GM21515 (cell line): ENCODE measurements around the gene SLITRK6.
"Not testable (repeated sequence)": the region's sequence is repeated elsewhere in the genome, so short reads cannot be mapped to it uniquely, and the experiment has no call there.

ENCODE experiments used
- ATAC-seq: cut with Tn5 transposase; IDR thresholded peaks from one replicate; pipeline ENCODE4 v1.9.1; 2021; ENCODE audit not compliant: unreplicated experiment

The SLITRK6 gene

DNA sequence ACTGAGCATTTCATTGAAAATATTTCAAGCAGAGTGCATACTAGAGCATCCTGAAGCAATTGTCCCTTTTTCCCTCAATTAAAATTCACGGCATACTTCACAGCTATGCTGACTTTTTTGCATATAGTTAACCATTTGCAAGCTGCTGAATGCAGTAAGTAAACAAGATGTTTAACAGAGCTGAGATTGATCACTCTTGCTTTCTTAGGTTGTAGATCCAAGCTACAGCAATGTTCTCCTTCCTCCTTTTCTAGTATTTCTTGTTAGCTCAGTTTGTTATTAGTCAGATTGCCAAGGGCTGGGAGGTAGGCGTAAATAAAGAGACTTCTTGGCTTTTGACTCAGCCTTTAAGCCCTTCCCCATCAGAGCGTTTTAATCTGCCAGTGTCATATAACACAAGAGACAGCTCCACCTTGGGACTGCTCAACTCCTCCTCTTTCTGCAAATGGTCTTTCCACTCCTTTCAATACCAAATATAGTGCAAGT is at the start of gene SLITRK6:
Gene SLITRK6, minus strand, starts transcription at position 323 of the 486 bp plus-strand sequence. CDS start 2,911 bp downstream, outside the sequence.
- no peak for ATAC-seq

- ATAC-seq, result no peak
These were observed 47.8 kb upstream of the SLITRK6 start for GRCh38 chr13:85847012-85847411.

DNA sequence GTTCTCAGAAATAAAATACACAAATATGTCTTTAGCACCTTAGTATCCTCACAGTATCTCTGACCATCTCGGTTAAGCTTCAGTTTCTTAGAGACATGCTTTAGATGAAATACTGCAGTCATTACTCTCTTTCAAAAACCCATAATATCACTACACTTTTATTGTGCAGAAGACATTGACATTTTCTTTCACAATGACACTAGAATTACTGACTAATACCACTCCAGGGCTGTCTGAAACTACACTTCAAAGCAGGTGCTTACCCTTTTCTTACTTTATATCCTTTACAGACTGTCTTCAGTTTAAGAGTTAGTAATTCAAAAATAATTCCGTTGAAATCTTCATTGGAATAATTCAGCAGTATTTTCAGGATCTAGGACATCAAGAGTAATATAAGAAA is 42.2 kb upstream of the SLITRK6 start:
- ATAC-seq, result no peak

DNA sequence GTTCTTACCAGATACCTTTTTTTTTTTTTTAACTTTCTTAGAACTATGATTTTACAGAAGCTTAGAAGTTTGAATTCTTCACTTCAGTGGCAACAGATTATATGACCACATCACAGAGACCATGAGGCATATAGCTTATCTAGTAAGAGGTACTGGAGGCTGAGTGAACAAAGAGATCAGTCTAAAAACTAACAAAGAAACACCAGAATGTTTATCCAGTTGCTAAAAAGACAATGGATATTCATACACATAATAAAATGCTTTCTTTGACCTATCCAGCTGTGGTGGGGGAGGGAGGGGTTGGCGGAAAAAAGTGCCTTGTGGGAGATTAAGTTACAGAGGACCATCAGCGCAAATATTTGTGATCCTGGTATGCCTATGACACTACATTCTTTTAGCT is 34.7 kb upstream of the SLITRK6 start:
- no peak for ATAC-seq

- no peak for ATAC-seq
These were observed 29.0 kb upstream of the SLITRK6 start for GRCh38 chr13:85828094-85828684.

- ATAC-seq, result no peak
These were observed 26.2 kb upstream of the SLITRK6 start for GRCh38 chr13:85825454-85825853.

GRCh38 chr13:85823832-85824231 is 24.6 kb upstream of the SLITRK6 start:
- ATAC-seq, result no peak

GRCh38 chr13:85819513-85819912 is 20.3 kb upstream of the SLITRK6 start:
- ATAC-seq, result no peak

GRCh38 chr13:85816413-85816812 is 17.2 kb upstream of the SLITRK6 start:
- ATAC-seq, result no peak

- ATAC-seq, result no peak
These were observed 13.1 kb upstream of the SLITRK6 start for GRCh38 chr13:85812282-85812681.

GRCh38 chr13:85808811-85809210 is 9.6 kb upstream of the SLITRK6 start:
- ATAC-seq, result no peak

- ATAC-seq, result peak; percentile 67
These were observed 7.4 kb upstream of the SLITRK6 start for GRCh38 chr13:85806553-85807175.

- ATAC-seq, result no peak
These were observed 663 bp downstream of the SLITRK6 start for GRCh38 chr13:85798556-85798955.

GRCh38 chr13:85797311-85797710 is 1.9 kb downstream of the SLITRK6 start:
- no peak for ATAC-seq

DNA sequence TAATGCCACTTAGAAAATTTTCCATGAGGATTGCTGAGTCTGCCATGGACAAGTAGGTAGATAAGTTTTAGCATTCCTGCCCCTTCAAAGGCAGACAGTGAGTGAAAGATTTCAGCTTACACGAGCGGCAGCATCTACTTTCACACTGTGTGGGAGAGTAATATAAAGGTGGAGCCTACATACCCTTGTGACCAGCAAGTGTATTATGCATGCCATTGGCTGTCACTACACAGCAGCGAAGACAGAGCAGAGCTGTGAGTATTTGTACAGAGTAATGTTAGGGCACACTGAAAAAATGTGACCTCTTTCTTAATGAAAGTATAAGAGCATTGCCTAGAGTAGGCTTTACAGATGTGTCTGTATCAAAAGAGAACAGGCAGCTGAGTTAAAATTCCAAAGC is 14.0 kb downstream of the SLITRK6 start:
- no peak for ATAC-seq

- no peak for ATAC-seq
These were observed 26.9 kb downstream of the SLITRK6 start for GRCh38 chr13:85772367-85772766.

DNA sequence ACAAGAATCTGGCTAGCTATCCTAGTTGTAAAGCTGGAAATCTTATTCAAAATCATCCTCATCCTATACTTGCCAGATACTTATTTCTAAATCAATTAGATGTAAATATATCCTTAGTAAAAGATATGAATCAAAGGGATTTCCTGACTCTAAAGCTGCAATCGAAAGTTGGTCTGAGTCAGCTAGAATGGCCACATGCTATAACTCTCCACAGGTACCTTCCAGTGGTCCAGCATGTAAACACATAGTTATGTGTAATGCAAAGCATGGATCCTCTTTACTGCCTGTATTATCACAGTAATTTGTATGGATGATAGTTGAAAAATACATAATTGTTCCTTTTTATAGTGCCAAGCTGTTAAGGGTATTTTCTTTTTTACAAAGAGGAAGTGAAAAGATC is 27.4 kb downstream of the SLITRK6 start:
- ATAC-seq, result no peak

DNA sequence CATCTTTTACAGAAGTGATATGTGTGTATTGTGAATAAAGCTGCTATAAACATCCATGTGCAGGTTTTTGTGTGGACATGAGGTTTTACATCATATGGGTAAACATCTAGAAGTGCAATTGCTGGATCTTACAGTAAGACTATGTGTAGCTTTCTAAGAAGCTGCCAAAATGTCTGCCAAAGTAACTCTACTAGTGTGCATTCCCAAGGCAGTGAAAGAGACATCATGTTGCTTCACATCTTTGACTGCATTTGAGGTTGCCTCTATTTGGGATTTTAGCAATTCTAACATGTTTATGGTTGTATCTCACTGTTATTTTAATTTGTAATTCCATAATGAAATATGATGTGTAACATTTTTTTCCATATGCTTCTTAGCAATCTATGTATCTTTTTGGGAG is 30.3 kb downstream of the SLITRK6 start:
- ATAC-seq, result no peak

DNA sequence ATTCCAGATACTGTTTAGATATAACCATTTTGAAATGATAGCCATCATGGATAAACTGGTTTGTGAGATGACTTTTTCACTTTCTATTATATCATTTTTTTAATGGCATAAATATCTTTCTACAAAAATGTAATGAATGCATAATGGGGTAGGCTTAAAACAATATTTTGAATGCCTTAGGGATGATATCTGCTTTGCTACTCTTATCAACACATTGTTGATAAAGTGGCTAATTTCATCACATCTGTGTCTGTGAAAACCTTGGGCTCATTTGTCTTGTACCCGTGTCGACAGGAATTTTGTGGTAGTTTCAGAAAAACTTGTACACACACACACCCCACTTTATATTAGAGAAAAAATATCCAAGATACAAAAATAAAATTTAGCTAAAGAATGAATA is 44.1 kb downstream of the SLITRK6 start:
- no peak for ATAC-seq

- not testable (repeated sequence) for ATAC-seq
These were observed 55.9 kb downstream of the SLITRK6 start for GRCh38 chr13:85743201-85743770.
